Testis (tissue), 3 donors: ENCODE measurements around the gene CACNB4. TPM values are rescaled to one million over a fixed set of nuclear protein-coding genes. Genes with fewer than 3 reads are reported as not detected.

ENCODE experiments used
- DNase-seq: peaks from one replicate; pipeline ENCODE4 v3.0.0-alpha.2; 2019
- H3K27ac ChIP-seq, 2 donors: fragments of 200-600 bp; sonication (generic); one replicate each; pipeline ENCODE4 v1.5.1; 2019
- H3K27me3 ChIP-seq: fragments of 200-600 bp; sonication (generic); one replicate; pipeline ENCODE4 v1.5.1; 2019
- H3K36me3 ChIP-seq: fragments of 200-600 bp; sonication (generic); one replicate; pipeline ENCODE4 v1.5.1; 2017; ENCODE audit warnings: low read depth; ENCODE audit errors: missing control alignments
- H3K4me1 ChIP-seq: fragments of 200-600 bp; sonication (generic); one replicate; pipeline ENCODE4 v1.5.1; 2019
- H3K4me3 ChIP-seq, 2 donors: fragments of 200-600 bp; sonication (generic); one replicate each; pipeline ENCODE4 v1.5.1; 2017 to 2019
- H3K9me3 ChIP-seq: fragments of 200-600 bp; sonication (generic); one replicate; pipeline ENCODE4 v1.5.1; 2017
- POLR2A ChIP-seq: fragments of 450-650 bp; IDR thresholded peaks from one replicate; pipeline ENCODE4 v1.6.1; 2017; ENCODE audit warnings: antibody characterized with exemption, mild to moderate bottlenecking, moderate library complexity
- WGBS, 2 donors: methylation state at CpG; one replicate each; pipeline ENCODE4 v1.1.5; 2018; 5-methylcytosine and 5-hydroxymethylcytosine counted together
- intact Hi-C: fragments of 100-400 bp; cut with DNase I; formaldehyde crosslinking; loops from one replicate; pipeline ENCODE4 v1.15.1; 2023; ENCODE audit warnings: low total_unique reads
- polyA plus RNA-seq: library from polyadenylated mRNA; stranded (reverse); fragments of 350-450 nt; fragmentation: Illumina TruSeq; extraction: RNeasy Lipid Tissue Mini Kit (QIAGEN cat#74804); gene quantifications from one replicate; pipeline ENCODE4 v1.2.3, GENCODE V29; 2014; ENCODE audit warnings: low read depth, low replicate concordance; ENCODE audit not compliant: insufficient read depth
- total RNA-seq, 2 donors: library from RNA; depleted of rRNA; stranded (reverse); fragments of >200 nt; gene quantifications; one replicate each; pipeline ENCODE4 v1.2.3, GENCODE V29; 2016
- TF ChIP-seq, protein P1 (sequence below), 3 experiments: fragments of 450-650 bp in 2 of 3; fragments of 200-600 bp in 1 of 3; sonication (generic) in 1 of 3; IDR thresholded peaks; one replicate each; pipeline ENCODE4 v1.5.1; 2016 to 2019; ENCODE audit warnings: antibody characterized with exemption in 3 of 3, mild to moderate bottlenecking in 2 of 3, moderate library complexity in 1 of 3

CACNB4 gene
- total and polyA plus RNA-seq, 3 donors from 2014 or later, result 7.8 to 83.8 (median 82.2) TPM

DNA sequence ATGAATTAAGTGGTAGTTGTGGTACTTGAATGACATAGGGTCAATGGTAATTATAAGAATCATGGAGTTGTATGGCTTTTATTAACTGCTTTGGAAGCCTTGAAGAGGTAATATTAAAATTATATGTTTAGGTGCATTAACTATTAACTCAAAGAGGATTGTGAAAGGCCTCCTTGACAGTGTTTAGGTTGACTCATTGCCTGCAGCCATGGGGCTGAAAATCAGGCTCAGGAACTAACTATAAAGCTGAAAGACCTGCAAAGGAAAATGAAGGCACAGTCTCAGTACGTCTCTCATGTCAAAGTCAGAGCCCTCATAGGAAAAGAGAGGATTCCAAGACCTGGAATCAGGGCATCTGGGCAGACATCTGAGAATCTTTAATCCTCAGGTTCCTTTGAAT is 31.0 kb downstream of the CACNB4 start:
- 52 to 73% methylated on average over 1 of the region's 1 CpG for WGBS, 2 donors
- Histone ChIP-seq H3K9me3 (no peaks in the 10 kb centered on the region), H3K4me1 (no peaks in the 10 kb centered on the region), H3K4me3 (no peak overlapping the region), H3K27ac (no peak overlapping the region), H3K36me3 (no peaks in the 10 kb centered on the region), H3K27me3 (no peaks in the 10 kb centered on the region)
- intact Hi-C loops, result no loop called here
- no peak for DNase-seq
- TF ChIP-seq, protein P1, sequence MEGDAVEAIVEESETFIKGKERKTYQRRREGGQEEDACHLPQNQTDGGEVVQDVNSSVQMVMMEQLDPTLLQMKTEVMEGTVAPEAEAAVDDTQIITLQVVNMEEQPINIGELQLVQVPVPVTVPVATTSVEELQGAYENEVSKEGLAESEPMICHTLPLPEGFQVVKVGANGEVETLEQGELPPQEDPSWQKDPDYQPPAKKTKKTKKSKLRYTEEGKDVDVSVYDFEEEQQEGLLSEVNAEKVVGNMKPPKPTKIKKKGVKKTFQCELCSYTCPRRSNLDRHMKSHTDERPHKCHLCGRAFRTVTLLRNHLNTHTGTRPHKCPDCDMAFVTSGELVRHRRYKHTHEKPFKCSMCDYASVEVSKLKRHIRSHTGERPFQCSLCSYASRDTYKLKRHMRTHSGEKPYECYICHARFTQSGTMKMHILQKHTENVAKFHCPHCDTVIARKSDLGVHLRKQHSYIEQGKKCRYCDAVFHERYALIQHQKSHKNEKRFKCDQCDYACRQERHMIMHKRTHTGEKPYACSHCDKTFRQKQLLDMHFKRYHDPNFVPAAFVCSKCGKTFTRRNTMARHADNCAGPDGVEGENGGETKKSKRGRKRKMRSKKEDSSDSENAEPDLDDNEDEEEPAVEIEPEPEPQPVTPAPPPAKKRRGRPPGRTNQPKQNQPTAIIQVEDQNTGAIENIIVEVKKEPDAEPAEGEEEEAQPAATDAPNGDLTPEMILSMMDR (IDR thresholded peaks at IDR 0.05), result no peak
- TF ChIP-seq POLR2A, result no peak

DNA sequence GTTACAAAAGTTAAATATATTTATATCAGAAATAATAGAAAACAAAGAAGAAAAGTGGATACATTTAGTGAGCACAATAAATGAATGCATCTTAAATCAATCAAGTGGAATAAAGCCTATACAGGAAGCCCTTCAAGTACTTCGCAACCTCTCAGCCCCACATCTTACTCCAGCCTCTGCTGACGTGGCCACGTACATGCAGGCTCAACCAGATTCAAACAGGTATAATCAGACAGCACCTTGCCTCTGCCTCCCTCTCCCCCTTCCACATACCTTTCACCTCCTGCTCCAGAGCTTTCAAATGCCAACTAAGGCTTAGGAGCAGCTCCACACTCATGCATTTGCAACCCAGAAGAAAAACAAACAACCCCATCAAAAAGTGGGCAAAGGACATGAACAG is 32.9 kb downstream of the CACNB4 start:
- no peak for DNase-seq
- intact Hi-C loops, result no loop called here
- no peak for TF ChIP-seq POLR2A
- TF ChIP-seq, protein P1 (IDR thresholded peaks at IDR 0.05), result no peak
- peaks cover 7% of the 10 kb centered on the region for H3K4me1 ChIP-seq
- no peaks in the 10 kb centered on the region for H3K36me3 ChIP-seq
- no peaks in the 10 kb centered on the region for H3K9me3 ChIP-seq
- WGBS, 2 donors, result 81 to 88% methylated on average over 3 of the region's 3 CpGs
- no peaks in the 10 kb centered on the region for H3K27me3 ChIP-seq
- H3K27ac ChIP-seq, result no peak overlapping the region
- no peak overlapping the region for H3K4me3 ChIP-seq

DNA sequence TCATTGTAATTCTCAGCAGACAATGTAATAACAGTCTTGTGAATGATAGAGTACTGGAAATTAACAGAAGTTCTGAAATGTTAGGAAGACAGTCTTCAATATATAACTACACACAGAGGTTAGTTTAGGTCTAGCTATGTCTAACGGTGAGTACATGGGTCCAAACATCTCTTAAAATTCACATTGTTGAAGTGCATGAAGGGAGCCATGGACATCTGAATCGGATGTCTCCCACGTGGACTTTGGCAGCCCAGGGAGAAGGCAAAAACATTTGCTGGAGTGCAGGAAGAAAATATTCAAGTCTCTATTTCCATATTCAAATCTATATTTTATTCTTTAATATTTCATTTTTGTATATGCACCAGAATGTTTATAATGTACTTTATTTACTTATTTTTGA is 34.8 kb downstream of the CACNB4 start:
- 54 to 62% methylated on average over 3 of the region's 3 CpGs for WGBS, 2 donors
- H3K4me3 ChIP-seq, result no peak overlapping the region
- peaks cover 7% of the 10 kb centered on the region for H3K4me1 ChIP-seq
- TF ChIP-seq, protein P1 (IDR thresholded peaks at IDR 0.05), result no peak
- no peak for TF ChIP-seq POLR2A
- intact Hi-C loops, result no loop called here
- H3K27me3 ChIP-seq, result no peaks in the 10 kb centered on the region
- DNase-seq, result no peak
- no peaks in the 10 kb centered on the region for H3K9me3 ChIP-seq
- no peaks in the 10 kb centered on the region for H3K36me3 ChIP-seq
- H3K27ac ChIP-seq, result no peak overlapping the region

DNA sequence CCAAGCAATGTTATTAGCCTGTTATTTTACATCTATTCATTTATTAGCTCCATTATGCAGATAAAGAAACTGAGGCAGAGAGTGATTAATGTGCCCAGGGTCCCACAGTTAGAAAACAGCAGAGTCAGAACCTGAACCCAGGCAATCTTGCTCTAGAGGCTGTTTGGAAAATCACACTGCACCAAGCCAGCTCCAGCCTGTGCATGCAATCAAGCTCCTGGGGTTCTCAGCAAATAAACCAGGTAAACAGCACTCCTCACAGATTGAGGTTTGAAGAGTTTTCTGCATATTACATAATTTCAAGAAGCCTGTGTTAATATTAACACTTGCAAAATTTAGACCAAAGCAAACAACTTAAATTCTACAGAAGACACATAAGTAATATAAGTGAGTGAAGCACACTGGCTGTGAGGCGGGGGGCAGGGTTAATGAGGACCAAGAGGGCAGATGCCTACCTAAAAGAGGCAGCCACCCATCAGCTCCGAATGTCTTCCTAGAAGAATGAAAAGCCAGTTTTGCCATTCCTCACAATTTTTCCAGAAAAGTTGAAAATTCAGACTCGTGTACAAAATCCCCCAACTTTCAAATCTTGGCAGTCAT is 35.4 kb downstream of the CACNB4 start:
- TF ChIP-seq, protein P1 (IDR thresholded peaks at IDR 0.05), result no peak
- TF ChIP-seq POLR2A, result no peak
- Histone ChIP-seq H3K9me3 (no peaks in the 10 kb centered on the region), H3K4me1 (peaks cover 7% of the 10 kb centered on the region), H3K27ac (no peak overlapping the region), H3K4me3 (no peak overlapping the region), H3K36me3 (no peaks in the 10 kb centered on the region), H3K27me3 (no peaks in the 10 kb centered on the region)
- 61 to 62% methylated on average over 3 of the region's 3 CpGs for WGBS, 2 donors
- intact Hi-C loops, result no loop called here
- DNase-seq, result no peak
